NT2/D1 (cell line): Measurements from ENCODE around the gene C8A.

Experiments used
- DNase-seq: peaks from one replicate; pipeline ENCODE4 v3.0.0-alpha.2; 2011; ENCODE audit warnings: low read depth, low spot score
- H3K27me3 ChIP-seq: 2 replicates; pipeline ENCODE4 v1.6.0; 2011; ENCODE audit warnings: mild to moderate bottlenecking; ENCODE audit not compliant: insufficient read length, insufficient read depth
- H3K36me3 ChIP-seq: 2 replicates; pipeline ENCODE4 v1.6.1; 2011; ENCODE audit warnings: mild to moderate bottlenecking, low read length, mixed read lengths; ENCODE audit not compliant: insufficient read depth, insufficient read length
- H3K4me1 ChIP-seq: 2 replicates; pipeline ENCODE4 v1.5.1; 2011; ENCODE audit not compliant: insufficient read depth, insufficient read length
- H3K4me3 ChIP-seq: 2 replicates; pipeline ENCODE4 v1.5.1; 2011; ENCODE audit warnings: low read depth; ENCODE audit not compliant: insufficient read length
- H3K9ac ChIP-seq: 2 replicates; pipeline ENCODE4 v1.6.0; 2011; ENCODE audit warnings: low read depth; ENCODE audit not compliant: insufficient read length
- H3K9me3 ChIP-seq: 2 replicates; pipeline ENCODE4 v1.5.1; 2011; ENCODE audit warnings: mild to moderate bottlenecking, low read length; ENCODE audit not compliant: insufficient read depth
- SUZ12 ChIP-seq: IDR thresholded peaks from 2 replicates; pipeline ENCODE4 v1.6.1; 2011; ENCODE audit not compliant: insufficient read length, insufficient read depth; ENCODE audit errors: extremely low read depth
- YY1 ChIP-seq: IDR thresholded peaks from 2 replicates; pipeline ENCODE4 v1.6.1; 2011; ENCODE audit not compliant: insufficient read length, insufficient read depth
- ZNF274 ChIP-seq: IDR thresholded peaks from 2 replicates; pipeline ENCODE4 v1.6.1; 2011; ENCODE audit warnings: mild to moderate bottlenecking, low read depth, low read length

The C8A gene

GRCh38 chr1:56938646-56939045 is 84.0 kb downstream of the C8A start:
- no peak for TF ChIP-seq ZNF274
- Histone ChIP-seq H3K36me3 (no peaks in the 10 kb centered on the region), H3K27me3 (peaks cover 17% of the 10 kb centered on the region), H3K4me1 (no peaks in the 10 kb centered on the region), H3K9me3 (no peaks in the 10 kb centered on the region), H3K9ac (no peak overlapping the region), H3K4me3 (no peak overlapping the region)
- DNase-seq: no peak

- Histone ChIP-seq H3K36me3 (no peaks in the 10 kb centered on the region), H3K27me3 (peaks cover 13% of the 10 kb centered on the region), H3K4me1 (no peaks in the 10 kb centered on the region), H3K9ac (no peak overlapping the region), H3K9me3 (no peaks in the 10 kb centered on the region), H3K4me3 (no peak overlapping the region)
- no peak for DNase-seq
- TF ChIP-seq ZNF274: no peak
- no peak for TF ChIP-seq SUZ12
- no peak for TF ChIP-seq YY1
Observed at GRCh38 chr1:56939209-56939608, 84.6 kb downstream of the C8A start.

- H3K27me3 ChIP-seq: peaks cover 12% of the 10 kb centered on the region
- H3K4me3 ChIP-seq: no peak overlapping the region
- H3K36me3 ChIP-seq: no peaks in the 10 kb centered on the region
- DNase-seq: no peak
- H3K9me3 ChIP-seq: no peaks in the 10 kb centered on the region
- no peak overlapping the region for H3K9ac ChIP-seq
- TF ChIP-seq SUZ12 (no peak), YY1 (no peak), ZNF274 (no peak)
- no peaks in the 10 kb centered on the region for H3K4me1 ChIP-seq
Observed at GRCh38 chr1:56940039-56940438, 85.4 kb downstream of the C8A start.

- H3K4me3 ChIP-seq: no peak overlapping the region
- H3K27me3 ChIP-seq: no peaks in the 10 kb centered on the region
- H3K9me3 ChIP-seq: no peaks in the 10 kb centered on the region
- DNase-seq: no peak
- no peaks in the 10 kb centered on the region for H3K36me3 ChIP-seq
- no peak overlapping the region for H3K9ac ChIP-seq
- H3K4me1 ChIP-seq: no peaks in the 10 kb centered on the region
- TF ChIP-seq ZNF274: no peak
- TF ChIP-seq YY1: no peak
- TF ChIP-seq SUZ12: no peak
Observed at GRCh38 chr1:56948403-56949023, 93.9 kb downstream of the C8A start.

- Histone ChIP-seq H3K4me1 (no peaks in the 10 kb centered on the region), H3K36me3 (no peaks in the 10 kb centered on the region), H3K4me3 (no peak overlapping the region), H3K9ac (no peak overlapping the region), H3K27me3 (no peaks in the 10 kb centered on the region), H3K9me3 (no peaks in the 10 kb centered on the region)
- no peak for DNase-seq
- no peak for TF ChIP-seq YY1
- no peak for TF ChIP-seq SUZ12
- TF ChIP-seq ZNF274: no peak
Observed at GRCh38 chr1:56952501-56952900, 97.9 kb downstream of the C8A start.

GRCh38 chr1:56953386-56953785 is 98.8 kb downstream of the C8A start:
- no peaks in the 10 kb centered on the region for H3K36me3 ChIP-seq
- DNase-seq: no peak
- no peaks in the 10 kb centered on the region for H3K27me3 ChIP-seq
- no peak for TF ChIP-seq ZNF274
- no peak for TF ChIP-seq SUZ12
- TF ChIP-seq YY1: no peak
- no peaks in the 10 kb centered on the region for H3K9me3 ChIP-seq
- no peak overlapping the region for H3K9ac ChIP-seq
- no peak overlapping the region for H3K4me3 ChIP-seq
- H3K4me1 ChIP-seq: no peaks in the 10 kb centered on the region

GRCh38 chr1:56954664-56955063 is 100.1 kb downstream of the C8A start:
- TF ChIP-seq YY1: no peak
- TF ChIP-seq ZNF274: no peak
- TF ChIP-seq SUZ12: no peak
- no peak for DNase-seq
- Histone ChIP-seq H3K27me3 (no peaks in the 10 kb centered on the region), H3K36me3 (no peaks in the 10 kb centered on the region), H3K9ac (no peak overlapping the region), H3K9me3 (no peaks in the 10 kb centered on the region), H3K4me1 (no peaks in the 10 kb centered on the region), H3K4me3 (no peak overlapping the region)
